Amniotic stem cell (primary cell): ENCODE data around the gene EHD2.
A peak's percentile ranks its signal among the peaks of the same experiment; 100 is the strongest.
"Not testable (repeated sequence)": the region's sequence is repeated elsewhere in the genome, so short reads cannot be mapped to it uniquely, and the experiment has no call there.

Experiments used
- DNase-seq: peaks from one replicate; lab custom pipeline; 2025; lab: John Stamatoyannopoulos, UW

Gene EHD2

DNA sequence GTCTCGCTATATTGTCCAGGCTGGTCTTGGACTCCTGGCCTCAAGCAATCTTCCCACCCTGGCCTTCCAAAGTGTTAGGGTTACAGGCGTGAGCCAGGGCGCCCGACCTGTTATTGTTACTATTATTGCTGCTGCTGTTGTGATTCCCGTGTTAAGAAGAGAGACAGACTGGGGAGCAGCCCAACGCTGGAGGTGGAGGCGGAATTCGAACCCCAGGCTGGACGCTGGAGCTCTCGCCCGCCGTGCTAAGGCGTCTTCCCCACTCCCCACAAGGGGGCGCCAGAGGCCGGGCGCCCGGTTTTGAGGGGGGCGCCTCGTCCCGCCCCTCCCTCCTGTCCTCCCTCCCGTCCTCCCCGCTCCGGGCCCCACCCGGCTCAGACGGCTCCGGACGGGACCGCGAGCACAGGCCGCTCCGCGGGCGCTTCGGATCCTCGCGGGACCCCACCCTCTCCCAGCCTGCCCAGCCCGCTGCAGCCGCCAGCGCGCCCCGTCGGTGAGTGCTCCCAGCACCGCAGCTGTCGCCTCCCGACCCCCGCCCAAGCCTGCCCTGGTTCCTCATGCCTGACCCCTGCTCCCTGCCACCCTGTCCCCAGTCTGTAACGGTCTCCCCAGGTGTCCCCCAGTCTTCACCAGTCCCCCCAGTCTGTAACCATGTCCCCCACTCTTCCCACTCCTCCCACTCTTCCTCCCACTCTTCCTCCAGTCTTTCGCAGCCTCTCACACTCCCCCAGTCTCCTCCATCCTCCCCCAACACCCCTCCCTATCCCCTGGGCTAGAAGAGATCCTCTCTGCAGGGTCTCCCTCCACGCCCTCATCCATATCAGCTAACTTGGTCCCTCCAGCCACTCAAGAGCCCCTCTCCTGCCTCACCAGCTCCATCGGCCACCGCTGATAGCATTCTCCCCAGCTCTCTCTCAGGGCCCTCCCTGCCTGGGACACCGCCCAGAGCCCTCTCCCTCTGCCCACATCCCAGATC is at the start of gene EHD2:
Gene EHD2, plus strand, starts transcription at position 377 of the 976 bp plus-strand sequence. CDS start 3,191 bp downstream, outside the sequence.
- DNase-seq, result peak; percentile 42

DNA sequence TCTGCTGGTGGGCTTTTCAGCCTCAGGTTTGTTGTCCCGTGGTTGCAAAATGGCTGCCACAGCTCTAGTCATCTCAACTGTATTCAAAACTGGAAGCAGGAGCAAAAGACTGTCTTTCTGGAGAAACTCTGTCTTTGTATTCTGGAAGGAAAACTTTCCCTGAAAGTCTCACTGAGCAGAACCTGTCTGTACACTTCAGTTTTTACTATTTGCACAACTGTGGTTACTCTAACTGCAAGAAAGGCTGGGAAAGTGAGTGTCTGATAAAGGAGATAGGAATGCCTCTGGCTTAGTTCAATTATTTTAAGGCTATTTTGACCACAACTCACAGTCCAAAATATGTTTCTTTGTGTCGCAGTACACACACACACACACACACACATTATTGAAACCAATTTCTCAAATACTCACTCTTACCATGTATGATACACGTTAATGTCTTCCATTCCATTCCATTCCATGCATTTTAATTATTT is 49.7 kb upstream of the EHD2 start:
- DNase-seq, result peak; percentile 62

- peak; percentile 94 for DNase-seq
These were observed 49.1 kb upstream of the EHD2 start for GRCh38 chr19:47663911-47664771.

DNA sequence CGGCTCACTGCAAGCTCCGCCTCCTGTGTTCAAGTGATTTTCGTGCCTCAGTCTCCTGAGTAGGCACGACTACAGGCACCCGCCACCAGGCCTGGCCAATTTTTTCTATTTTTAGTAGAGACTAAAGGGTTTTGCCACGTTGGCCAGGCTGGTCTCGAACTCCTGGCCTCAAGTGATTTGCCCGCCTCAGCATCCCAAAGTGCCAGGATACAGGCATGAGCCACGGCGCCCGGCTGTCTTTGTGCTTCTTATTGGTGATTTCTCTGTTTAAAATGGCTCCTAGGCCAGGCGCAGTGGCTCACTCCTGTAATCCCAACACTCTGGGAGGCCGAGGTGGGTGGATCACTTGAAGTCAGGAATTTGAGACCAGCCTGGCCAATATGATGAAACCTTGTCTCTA is 44.7 kb upstream of the EHD2 start:
- DNase-seq, result not testable (repeated sequence)

GRCh38 chr19:47670736-47671135 is 42.5 kb upstream of the EHD2 start:
- DNase-seq, result no peak

GRCh38 chr19:47671499-47671898 is 41.7 kb upstream of the EHD2 start:
- no peak for DNase-seq

DNA sequence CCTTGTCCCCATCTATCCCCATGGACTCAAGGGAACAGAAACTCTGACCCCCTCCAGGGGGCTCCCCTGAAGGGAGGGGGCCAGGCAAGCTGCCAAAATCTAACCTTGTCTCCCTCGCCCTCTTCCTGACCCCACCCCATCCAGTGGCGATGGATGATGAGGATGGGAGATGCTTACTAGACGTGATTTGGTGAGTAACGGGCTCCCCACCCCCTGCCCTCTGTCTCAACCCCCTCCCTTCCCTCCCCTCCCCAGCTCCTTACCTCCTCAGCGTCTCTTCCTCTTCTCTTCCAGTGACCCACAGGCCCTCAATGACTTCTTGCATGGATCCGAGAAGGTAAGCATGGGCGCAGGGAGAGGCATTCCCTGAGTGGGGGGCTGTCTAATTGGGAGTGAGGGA is 39.8 kb upstream of the EHD2 start:
- DNase-seq, result no peak

DNA sequence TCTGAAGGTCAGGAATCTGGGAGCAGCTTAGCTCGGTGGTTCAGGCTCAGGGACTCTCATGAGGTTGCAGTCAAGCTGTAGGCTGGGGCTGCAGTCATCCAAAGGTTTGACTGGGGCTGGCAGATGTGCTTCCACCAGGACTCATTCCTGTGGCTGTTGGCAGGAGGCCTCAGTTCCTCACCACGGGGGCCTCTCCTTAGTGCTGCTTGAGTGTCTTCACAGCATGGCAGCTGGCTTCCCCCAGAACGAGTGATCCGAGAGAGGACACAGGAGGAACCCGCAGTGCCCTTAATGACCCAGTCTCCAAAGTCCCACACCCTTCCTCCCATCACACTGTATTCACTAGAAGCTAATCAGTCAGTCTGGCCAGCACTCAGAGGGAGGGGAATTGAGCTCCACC is 38.7 kb upstream of the EHD2 start:
- DNase-seq, result no peak

DNA sequence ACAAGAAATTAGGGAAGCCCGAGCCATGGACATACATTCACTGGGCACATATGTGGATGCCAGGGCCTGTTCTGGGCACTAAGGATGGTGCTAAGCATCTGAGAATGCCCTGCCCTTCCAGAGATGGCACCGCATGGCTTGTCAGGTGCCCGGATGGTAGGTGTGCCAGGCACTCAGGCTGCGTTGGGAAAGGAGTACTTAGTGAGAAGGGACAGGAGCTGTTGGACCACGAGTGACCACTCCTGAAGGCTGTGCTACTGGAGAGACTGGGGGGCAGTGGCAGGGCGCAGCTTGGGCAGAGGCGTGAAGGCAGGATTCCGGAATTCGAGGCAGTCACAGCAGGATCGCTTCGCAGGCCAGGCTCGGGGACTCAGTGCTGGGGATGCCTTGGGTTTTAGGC is 38.0 kb upstream of the EHD2 start:
- DNase-seq, result no peak

- no peak for DNase-seq
These were observed 37.4 kb upstream of the EHD2 start for GRCh38 chr19:47675859-47676258.

DNA sequence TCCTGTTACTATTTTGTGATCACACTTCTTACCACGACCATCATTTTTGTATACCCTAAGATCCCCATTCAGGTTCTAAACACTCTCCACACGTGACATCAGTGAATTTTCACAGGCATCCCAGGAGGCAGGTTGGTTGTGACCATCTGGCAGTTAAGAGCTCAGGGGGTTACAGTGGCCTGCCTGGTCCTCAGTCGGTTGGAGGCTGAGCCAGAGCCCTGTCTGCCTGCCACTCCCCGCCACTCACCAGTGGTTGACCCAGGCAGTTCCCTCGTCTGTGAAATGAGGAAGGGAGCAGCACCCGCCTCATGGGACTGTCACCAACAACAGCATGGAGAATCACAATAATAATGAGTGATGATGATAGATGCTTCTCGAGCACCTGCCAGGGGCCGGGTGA is 36.4 kb upstream of the EHD2 start:
- no peak for DNase-seq

GRCh38 chr19:47679251-47679900 is 33.8 kb upstream of the EHD2 start:
- DNase-seq, result no peak

- DNase-seq, result no peak
These were observed 33.0 kb upstream of the EHD2 start for GRCh38 chr19:47679922-47680857.

GRCh38 chr19:47680858-47681332 is 32.3 kb upstream of the EHD2 start:
- no peak for DNase-seq

GRCh38 chr19:47681388-47681787 is 31.8 kb upstream of the EHD2 start:
- DNase-seq, result no peak

DNA sequence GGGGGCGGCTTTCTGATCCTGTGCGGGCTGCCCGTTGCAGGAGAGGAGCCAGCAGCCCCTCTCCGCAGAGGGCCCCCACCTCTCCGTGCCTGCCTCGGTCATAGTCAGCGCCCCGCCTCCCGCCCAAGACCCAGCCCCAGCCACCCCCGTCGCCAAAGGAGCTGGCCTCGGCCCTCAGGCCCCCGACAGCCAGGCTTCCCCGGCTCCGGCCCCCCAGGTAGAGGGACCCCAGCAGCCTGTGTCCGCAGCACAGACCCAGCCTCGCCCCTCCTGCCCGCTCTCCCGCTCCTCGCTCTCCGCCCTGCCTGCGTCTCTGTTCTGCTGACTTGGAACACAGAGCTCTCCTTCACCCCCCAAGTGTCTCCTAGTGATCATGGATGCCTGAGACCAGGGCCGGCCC is 31.3 kb upstream of the EHD2 start:
- no peak for DNase-seq

GRCh38 chr19:47682939-47683338 is 30.3 kb upstream of the EHD2 start:
- DNase-seq, result no peak

GRCh38 chr19:47686679-47687450 is 26.4 kb upstream of the EHD2 start:
- DNase-seq, result no peak

- no peak for DNase-seq
These were observed 25.3 kb upstream of the EHD2 start for GRCh38 chr19:47687906-47688305.

GRCh38 chr19:47691090-47691489 is 22.1 kb upstream of the EHD2 start:
- DNase-seq, result no peak
